ENCODE measurements around the gene OAS3.

DNA sequence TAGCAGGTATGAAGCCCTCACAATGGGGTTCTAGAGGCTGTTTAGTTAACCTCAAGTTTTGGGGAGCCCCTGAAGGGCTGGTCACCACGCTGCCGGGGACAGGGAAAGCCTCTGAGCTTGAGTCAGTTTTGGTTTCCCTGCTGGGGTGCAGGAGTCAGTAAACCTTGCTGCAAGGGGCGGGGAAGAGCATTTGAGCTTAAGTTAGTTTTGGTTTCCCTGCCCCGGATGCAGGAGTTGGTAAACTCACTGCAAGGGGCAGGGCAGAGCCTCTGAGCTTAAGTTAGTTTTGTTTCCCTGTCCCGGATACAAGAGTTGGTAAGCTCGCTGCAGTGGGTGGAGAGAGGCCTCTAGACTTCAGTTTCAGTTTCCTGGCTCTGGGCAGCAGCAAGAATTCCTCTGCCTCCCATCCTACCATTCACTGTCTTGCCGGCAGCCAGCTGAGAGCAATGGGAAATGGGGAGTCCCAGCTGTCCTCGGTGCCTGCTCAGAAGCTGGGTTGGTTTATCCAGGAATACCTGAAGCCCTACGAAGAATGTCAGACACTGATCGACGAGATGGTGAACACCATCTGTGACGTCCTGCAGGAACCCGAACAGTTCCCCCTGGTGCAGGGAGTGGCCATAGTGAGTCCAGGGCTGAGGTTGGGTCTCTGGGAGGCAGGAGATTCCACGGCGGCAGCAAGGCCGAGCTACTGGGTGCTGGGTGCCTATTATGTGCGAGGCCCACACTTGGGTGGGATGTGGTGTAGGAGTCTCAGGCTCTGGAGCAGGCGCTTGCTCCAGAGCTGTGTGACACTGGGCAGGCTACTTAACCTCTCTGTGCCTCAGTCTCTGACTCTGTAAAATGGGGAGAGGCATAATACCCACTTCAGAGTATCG lies 40.1 kb downstream of the OAS3 start, which contains the start of gene OAS2:
- TF ChIP-seq YY1 (IDR thresholded peaks at IDR 0.05) (peak; percentile 52), CTCF (IDR thresholded peaks at IDR 0.05; ENCODE audit: low read depth, low read length, missing input control) (no peak), FOXA1 (IDR thresholded peaks at IDR 0.05) (no peak), JUND (IDR thresholded peaks at IDR 0.05) (no peak)
